Upper lobe of right lung (tissue), 1 donor: ENCODE results near the gene PHF2. TPM values are rescaled to one million over a fixed set of nuclear protein-coding genes. Genes with fewer than 3 reads are reported as not detected.

ENCODE experiments used
- ATAC-seq: fragments of 200-7000 bp; cut with Tn5 transposase; one replicate; pipeline ENCODE4 v1.9.1; 2020; ENCODE audit warnings: mild to moderate bottlenecking, moderate library complexity
- DNase-seq: peaks from one replicate; pipeline ENCODE4 v3.0.0-alpha.2; 2020
- H3K27ac ChIP-seq: fragments of 200-600 bp; one replicate; pipeline ENCODE4 v1.8.0; 2022
- H3K27me3 ChIP-seq: fragments of 200-600 bp; one replicate; pipeline ENCODE4 v1.8.0; 2022; ENCODE audit warnings: mild to moderate bottlenecking
- H3K36me3 ChIP-seq: fragments of 200-600 bp; one replicate; pipeline ENCODE4 v1.8.0; 2022
- H3K4me1 ChIP-seq: fragments of 200-600 bp; one replicate; pipeline ENCODE4 v1.8.0; 2022
- H3K4me3 ChIP-seq: fragments of 200-600 bp; one replicate; pipeline ENCODE4 v1.8.0; 2022; ENCODE audit warnings: mild to moderate bottlenecking
- H3K9me3 ChIP-seq: fragments of 200-600 bp; one replicate; pipeline ENCODE4 v1.8.0; 2022
- CTCF ChIP-seq: fragments of 200-600 bp; IDR thresholded peaks from one replicate; pipeline ENCODE4 v1.8.0; 2022; ENCODE audit warnings: antibody characterized with exemption
- intact Hi-C: fragments of 100-400 bp; cut with DNase I; formaldehyde crosslinking; loops from one replicate; pipeline ENCODE4 v1.11.0; 2022
- total RNA-seq: library from RNA; stranded (reverse); fragmentation: NEBNext Ultra II Directional; extraction: Animal tissue kit (Norgen Biotek cat#: 25700); gene quantifications from one replicate; pipeline ENCODE4 v1.2.1, GENCODE V29; 2021
- donor health status: DM: no; HTN: yes; CAD: no; lungs with severe emphysema.

PHF2 gene
- total RNA-seq, 1 donor from 2014 or later = 37.0 TPM

- no peak for TF ChIP-seq CTCF
- no peak for ATAC-seq
- intact Hi-C loops = no loop called here
- H3K4me1 ChIP-seq = no peaks in the 10 kb centered on the region
- H3K27me3 ChIP-seq = no peaks in the 10 kb centered on the region
- DNase-seq = no peak
- H3K36me3 ChIP-seq = peaks cover 94% of the 10 kb centered on the region
- no peak overlapping the region for H3K4me3 ChIP-seq
- H3K27ac ChIP-seq = no peak overlapping the region
- H3K9me3 ChIP-seq = no peaks in the 10 kb centered on the region
These were observed 15.4 kb upstream of the PHF2 start for GRCh38 chr9:93560991-93561390.

- H3K4me3 ChIP-seq = no peak overlapping the region
- no peaks in the 10 kb centered on the region for H3K27me3 ChIP-seq
- H3K27ac ChIP-seq = no peak overlapping the region
- DNase-seq (no peak), ATAC-seq (no peak)
- intact Hi-C loops = no loop called here
- no peaks in the 10 kb centered on the region for H3K9me3 ChIP-seq
- peaks cover 82% of the 10 kb centered on the region for H3K36me3 ChIP-seq
- peaks cover 3% of the 10 kb centered on the region for H3K4me1 ChIP-seq
- no peak for TF ChIP-seq CTCF
These were observed 14.2 kb upstream of the PHF2 start for GRCh38 chr9:93562157-93562556.

GRCh38 chr9:93565089-93565488 lies 11.3 kb upstream of the PHF2 start:
- peaks cover 10% of the 10 kb centered on the region for H3K4me1 ChIP-seq
- H3K9me3 ChIP-seq = no peaks in the 10 kb centered on the region
- H3K27ac ChIP-seq = no peak overlapping the region
- no peaks in the 10 kb centered on the region for H3K27me3 ChIP-seq
- peaks cover 54% of the 10 kb centered on the region for H3K36me3 ChIP-seq
- no peak for ATAC-seq
- intact Hi-C loops = no loop called here
- no peak for TF ChIP-seq CTCF
- DNase-seq = no peak
- H3K4me3 ChIP-seq = no peak overlapping the region

- intact Hi-C loops = no loop called here
These were observed 9.7 kb upstream of the PHF2 start for GRCh38 chr9:93566408-93567270.

GRCh38 chr9:93567271-93567959 lies 9.0 kb upstream of the PHF2 start:
- intact Hi-C loops = no loop called here
- no peaks in the 10 kb centered on the region for H3K27me3 ChIP-seq
- no peak for TF ChIP-seq CTCF
- H3K27ac ChIP-seq = peak overlapping the region; percentile 97
- peaks cover 10% of the 10 kb centered on the region for H3K4me1 ChIP-seq
- DNase-seq (no peak), ATAC-seq (peak; percentile 4)
- peak overlapping the region; percentile 66 for H3K4me3 ChIP-seq
- no peaks in the 10 kb centered on the region for H3K9me3 ChIP-seq
- H3K36me3 ChIP-seq = peaks cover 30% of the 10 kb centered on the region

More at GRCh38 chr9:93566408-93567270, 9.7 kb upstream of the PHF2 start:
- DNase-seq (peak; percentile 100), ATAC-seq (peak; percentile 99)
- Histone ChIP-seq H3K36me3 (peaks cover 38% of the 10 kb centered on the region), H3K4me1 (peaks cover 10% of the 10 kb centered on the region), H3K27me3 (no peaks in the 10 kb centered on the region), H3K4me3 (peak overlapping the region; percentile 66), H3K27ac (peak overlapping the region; percentile 97), H3K9me3 (no peaks in the 10 kb centered on the region)
- TF ChIP-seq CTCF = peak; percentile 98
